ENCODE measurements around the gene C20orf173.

DNA sequence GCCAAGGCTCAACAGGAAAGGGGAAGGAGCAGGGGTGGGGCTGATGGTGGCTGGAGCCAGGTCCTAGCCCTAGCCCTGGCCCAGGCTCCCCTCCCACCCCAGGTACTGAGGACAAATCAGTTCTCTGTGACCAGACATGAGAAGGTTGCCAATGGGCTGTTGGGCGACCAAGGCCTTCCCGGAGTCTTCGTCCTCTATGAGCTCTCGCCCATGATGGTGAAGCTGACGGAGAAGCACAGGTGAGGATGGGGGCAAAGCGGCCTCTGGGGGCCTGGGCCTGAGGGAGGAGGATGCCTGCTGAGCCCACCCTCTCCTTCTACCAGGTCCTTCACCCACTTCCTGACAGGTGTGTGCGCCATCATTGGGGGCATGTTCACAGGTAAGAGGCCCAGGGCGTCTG lies 27.4 kb upstream of the C20orf173 start:
- TF ChIP-seq, protein P1, sequence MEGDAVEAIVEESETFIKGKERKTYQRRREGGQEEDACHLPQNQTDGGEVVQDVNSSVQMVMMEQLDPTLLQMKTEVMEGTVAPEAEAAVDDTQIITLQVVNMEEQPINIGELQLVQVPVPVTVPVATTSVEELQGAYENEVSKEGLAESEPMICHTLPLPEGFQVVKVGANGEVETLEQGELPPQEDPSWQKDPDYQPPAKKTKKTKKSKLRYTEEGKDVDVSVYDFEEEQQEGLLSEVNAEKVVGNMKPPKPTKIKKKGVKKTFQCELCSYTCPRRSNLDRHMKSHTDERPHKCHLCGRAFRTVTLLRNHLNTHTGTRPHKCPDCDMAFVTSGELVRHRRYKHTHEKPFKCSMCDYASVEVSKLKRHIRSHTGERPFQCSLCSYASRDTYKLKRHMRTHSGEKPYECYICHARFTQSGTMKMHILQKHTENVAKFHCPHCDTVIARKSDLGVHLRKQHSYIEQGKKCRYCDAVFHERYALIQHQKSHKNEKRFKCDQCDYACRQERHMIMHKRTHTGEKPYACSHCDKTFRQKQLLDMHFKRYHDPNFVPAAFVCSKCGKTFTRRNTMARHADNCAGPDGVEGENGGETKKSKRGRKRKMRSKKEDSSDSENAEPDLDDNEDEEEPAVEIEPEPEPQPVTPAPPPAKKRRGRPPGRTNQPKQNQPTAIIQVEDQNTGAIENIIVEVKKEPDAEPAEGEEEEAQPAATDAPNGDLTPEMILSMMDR (IDR thresholded peaks at IDR 0.05): no peak
- no peak for TF ChIP-seq SIN3A (IDR thresholded peaks at IDR 0.05; ENCODE audit: borderline replicate concordance, insufficient read depth, low read depth, low read length)
- no peak for TF ChIP-seq REST (IDR thresholded peaks at IDR 0.05; ENCODE audit: insufficient read depth in 1 of 2, low read depth in 2 of 2, low read length in 1 of 2)
- no peak for TF ChIP-seq POLR2AphosphoS5 (IDR thresholded peaks at IDR 0.05; ENCODE audit: low read depth, low read length)
- no peak for TF ChIP-seq TCF7L2 (IDR thresholded peaks at IDR 0.05; ENCODE audit: low read depth, low read length)

All from Panc1 (cell line).